ENCODE results near the gene OPRPN. TPM values are rescaled to one million over a fixed set of nuclear protein-coding genes. Genes with fewer than 3 reads are reported as not detected.

Gene OPRPN
- total RNA-seq (2012; rRNA removed) (not detected in 2 replicates), polyA plus RNA-seq (2012; rRNA removed) (not detected in 2 replicates), Bru-seq, nascent RNA (not detected), BruChase-seq, experiment 1, labeled RNA remaining after a 6-hour chase (not detected), BruChase-seq, experiment 2, labeled RNA remaining after a 2-hour chase (not detected)
- not detected in 2 replicates for polyA plus RNA-seq (2012; cell fraction: cytosol; rRNA removed)
- polyA plus RNA-seq (2012; cell fraction: nucleus; rRNA removed; ENCODE audit: low replicate concordance), result not detected in 2 replicates
- long read RNA-seq, result 0 reads

GRCh38 chr4:70397580-70397979, at the start of gene OPRPN:
TSS of gene OPRPN (plus strand) at chr4:70397940. CDS start at chr4:70399286, 1,346 bp downstream.
- Histone ChIP-seq H4K8ac (ENCODE audit: low read depth in 2 of 2, low read length in 2 of 2) (no peak within 1 kb of the TSS), H3K27me3 (ENCODE audit: control insufficient read depth, insufficient read depth, low read length) (no peaks in the 10 kb centered on the region), H4K20me1 (ENCODE audit: insufficient read depth, low read length) (no peaks in the 10 kb centered on the region), H3K56ac (ENCODE audit: extremely low read depth, insufficient read depth, low read length) (no peak within 1 kb of the TSS), H3K18ac (ENCODE audit: low read depth, low read length) (no peak within 1 kb of the TSS), H3K9me3 (ENCODE audit: control insufficient read depth, insufficient read depth, low read length) (no peaks in the 10 kb centered on the region), H3K4me2 (ENCODE audit: low read depth, low read length) (no peak within 1 kb of the TSS), H2BK20ac (ENCODE audit: low read depth, low read length) (no peak within 1 kb of the TSS), H3K27ac (ENCODE audit: insufficient read depth, low read length) (no peak within 1 kb of the TSS), H3K23ac (ENCODE audit: low read depth, low read length) (no peak within 1 kb of the TSS), H2AK9ac (replicated peaks; ENCODE audit: low read depth, low read length, poor library complexity) (no peak within 1 kb of the TSS), H4K5ac (ENCODE audit: low read depth, low read length) (no peak within 1 kb of the TSS), H2BK5ac (ENCODE audit: low read depth, low read length, poor library complexity, severe bottlenecking) (no peak within 1 kb of the TSS), H2AFZ (replicated peaks; ENCODE audit: low read length, poor library complexity) (no peak within 1 kb of the TSS), H3K4me3 (ENCODE audit: insufficient read depth, low read depth, low read length) (no peak within 1 kb of the TSS), H2AK5ac (ENCODE audit: low read depth, low read length) (no peak within 1 kb of the TSS), H4K91ac (ENCODE audit: insufficient read depth, low read depth, low read length) (no peak within 1 kb of the TSS), H3K14ac (replicated peaks; ENCODE audit: low read depth, low read length) (no peak within 1 kb of the TSS), H3K4ac (ENCODE audit: low read depth, low read length) (no peak within 1 kb of the TSS), H3K79me1 (ENCODE audit: low read depth in 1 of 2, low read length in 2 of 2) (no peaks in the 10 kb centered on the region), H2BK120ac (ENCODE audit: low read depth, low read length) (no peak within 1 kb of the TSS), H3K9ac (ENCODE audit: low read depth, low read length) (no peak within 1 kb of the TSS), H3K9me1 (ENCODE audit: insufficient read depth, low read length) (no peaks in the 10 kb centered on the region), H3K36me3 (ENCODE audit: control insufficient read depth, insufficient read depth, low read length) (no peaks in the 10 kb centered on the region), H3K4me1 (ENCODE audit: control insufficient read depth, insufficient read depth, low read length) (no peaks in the 10 kb centered on the region), H2BK15ac (ENCODE audit: low read depth, low read length) (no peak within 1 kb of the TSS)
- no TSS peak for BruUV-seq (replicated peaks)
- CTCF ChIA-PET, result no interaction called here
- TF ChIP-seq RAD21 (IDR thresholded peaks at IDR 0.05; ENCODE audit: low read length) (no peak), SMC3 (IDR thresholded peaks at IDR 0.05; ENCODE audit: low read depth, low read length) (no peak), NFE2L2 (IDR thresholded peaks at IDR 0.05; ENCODE audit: low read depth, low read length) (no peak), RCOR1 (IDR thresholded peaks at IDR 0.05; ENCODE audit: insufficient replicate concordance, low read length) (no peak), CEBPB (IDR thresholded peaks at IDR 0.05; ENCODE audit: low read depth, low read length) (no peak), POLR2A (IDR thresholded peaks at IDR 0.05; ENCODE audit: low read depth, low read length) (no peak), BHLHE40 (IDR thresholded peaks at IDR 0.05; ENCODE audit: low read depth, low read length) (no peak)
- no peak for ATAC-seq (ENCODE audit: low read depth)
- in situ Hi-C loops (cut with MboI; ENCODE audit: low sequenced_read_pairs) (no loop called here), intact Hi-C loops (cut with micrococcal nuclease) (no loop called here), dilution Hi-C loops (cut with HindIII; ENCODE audit: low sequenced_read_pairs, unreplicated experiment) (no loop called here)
- POLR2A ChIA-PET (ENCODE audit: unreplicated experiment), result no interaction called here
- DNase-seq, result no peak

Data from IMR-90 (cell line).